HEK293 (cell line): ENCODE data around the gene KHDRBS2.

ENCODE experiments used
- CTCF ChIA-PET: fragments of 350-600 bp; formaldehyde crosslinking; extraction: SDS; loops from one replicate; lab custom pipeline; 2021; ENCODE audit warnings: antibody characterized with exemption; lab: Yijun Ruan, JAX
- POLR2A ChIA-PET: fragments of 300-600 bp; formaldehyde crosslinking; extraction: SDS; loops from one replicate; lab custom pipeline; 2020; ENCODE audit warnings: antibody characterized with exemption, inconsistent platforms; lab: Yijun Ruan, JAX
- H3K27ac ChIP-seq: fragments of 200-500 bp; sonication (Bioruptor generic); 2 replicates; pipeline ENCODE4 v1.5.1; 2014; ENCODE audit warnings: low read depth, low read length, control low read depth, inconsistent platforms; ENCODE audit errors: extremely low read depth
- H3K36me3 ChIP-seq, 2 experiments: fragments of 200-500 bp in 1 of 2; sonication (Bioruptor generic) in 1 of 2; 1 replicate in 1 of 2; 2 replicates in 1 of 2; pipeline ENCODE4 v1.5.1; 2014 to 2017; ENCODE audit warnings: inconsistent platforms in 2 of 2, low read length in 2 of 2; ENCODE audit not compliant: control insufficient read depth in 2 of 2, insufficient read depth in 1 of 2
- H3K4me1 ChIP-seq: fragments of 200-500 bp; sonication (Bioruptor generic); 2 replicates; pipeline ENCODE4 v1.5.1; 2014; ENCODE audit warnings: mild to moderate bottlenecking, low read length, inconsistent platforms; ENCODE audit not compliant: control insufficient read depth, insufficient read depth
- H3K4me3 ChIP-seq: 2 replicates; pipeline ENCODE4 v1.5.1; 2011; ENCODE audit warnings: low read depth, mild to moderate bottlenecking, control low read depth, low read length, moderate library complexity
- H3K9me3 ChIP-seq: fragments of 200-500 bp; sonication (Bioruptor generic); 2 replicates; pipeline ENCODE4 v1.5.1; 2014; ENCODE audit warnings: low read depth, low read length, inconsistent platforms; ENCODE audit not compliant: control insufficient read depth, insufficient read depth
- BCL11A ChIP-seq: fragments of 450-650 bp; formaldehyde crosslinking; IDR thresholded peaks from 2 replicates; pipeline ENCODE4 v1.5.1; 2016; ENCODE audit warnings: low read depth, missing biosample characterization, missing genetic modification characterization
- KLF16 ChIP-seq: fragments of 450-650 bp; formaldehyde crosslinking; IDR thresholded peaks from 2 replicates; pipeline ENCODE4 v1.5.1; 2017; ENCODE audit warnings: missing biosample characterization, missing genetic modification characterization
- KLF9 ChIP-seq: fragments of 450-650 bp; formaldehyde crosslinking; IDR thresholded peaks from 2 replicates; pipeline ENCODE4 v1.5.1; 2016; ENCODE audit warnings: missing biosample characterization, missing genetic modification characterization, low read depth
- SCRT1 ChIP-seq: fragments of 450-650 bp; formaldehyde crosslinking; IDR thresholded peaks from 2 replicates; pipeline ENCODE4 v1.5.1; 2016; ENCODE audit warnings: missing biosample characterization, missing genetic modification characterization, borderline replicate concordance
- TCF7L2 ChIP-seq: IDR thresholded peaks from 2 replicates; pipeline ENCODE4 v1.6.1; 2011; ENCODE audit warnings: low read depth, mild to moderate bottlenecking, inconsistent platforms, low read length, moderate library complexity, borderline replicate concordance
- ZBTB48 ChIP-seq: fragments of 450-650 bp; formaldehyde crosslinking; IDR thresholded peaks from 2 replicates; pipeline ENCODE4 v1.5.1; 2016; ENCODE audit warnings: missing biosample characterization, missing genetic modification characterization
- ZNF133 ChIP-seq: fragments of 450-650 bp; formaldehyde crosslinking; IDR thresholded peaks from 2 replicates; pipeline ENCODE4 v1.5.1; 2016; ENCODE audit warnings: missing biosample characterization, missing genetic modification characterization
- ZNF16 ChIP-seq: fragments of 450-650 bp; formaldehyde crosslinking; IDR thresholded peaks from 2 replicates; pipeline ENCODE4 v1.5.1; 2016; ENCODE audit warnings: low read depth, missing biosample characterization, missing genetic modification characterization
- ZNF175 ChIP-seq: fragments of 450-650 bp; formaldehyde crosslinking; IDR thresholded peaks from 2 replicates; pipeline ENCODE4 v1.5.1; 2016; ENCODE audit warnings: missing biosample characterization, missing genetic modification characterization
- ZNF221 ChIP-seq: fragments of 450-650 bp; formaldehyde crosslinking; IDR thresholded peaks from 2 replicates; pipeline ENCODE4 v1.5.1; 2017; ENCODE audit warnings: missing biosample characterization, missing genetic modification characterization, borderline replicate concordance
- ZNF280D ChIP-seq: fragments of 450-650 bp; formaldehyde crosslinking; IDR thresholded peaks from 2 replicates; pipeline ENCODE4 v1.5.1; 2016; ENCODE audit warnings: missing biosample characterization, missing genetic modification characterization
- ZNF48 ChIP-seq: fragments of 450-650 bp; formaldehyde crosslinking; IDR thresholded peaks from 2 replicates; pipeline ENCODE4 v1.5.1; 2016; ENCODE audit warnings: missing biosample characterization, missing genetic modification characterization
- ZNF561 ChIP-seq: fragments of 450-650 bp; IDR thresholded peaks from 2 replicates; pipeline ENCODE4 v1.5.1; 2018; ENCODE audit warnings: missing biosample characterization, missing genetic modification characterization, borderline replicate concordance
- ZNF585B ChIP-seq: fragments of 450-650 bp; formaldehyde crosslinking; IDR thresholded peaks from 2 replicates; pipeline ENCODE4 v1.5.1; 2016; ENCODE audit warnings: missing biosample characterization, missing genetic modification characterization
- ZNF660 ChIP-seq: fragments of 450-650 bp; IDR thresholded peaks from 2 replicates; pipeline ENCODE4 v1.5.1; 2018; ENCODE audit warnings: missing biosample characterization, mild to moderate bottlenecking, missing genetic modification characterization
- ZNF704 ChIP-seq: fragments of 450-650 bp; formaldehyde crosslinking; IDR thresholded peaks from 2 replicates; pipeline ENCODE4 v1.5.1; 2016; ENCODE audit warnings: missing biosample characterization, missing genetic modification characterization
- ZNF776 ChIP-seq: fragments of 450-650 bp; formaldehyde crosslinking; IDR thresholded peaks from 2 replicates; pipeline ENCODE4 v1.5.0; 2017; ENCODE audit warnings: missing biosample characterization, missing genetic modification characterization, borderline replicate concordance
- ZSCAN30 ChIP-seq: fragments of 450-650 bp; IDR thresholded peaks from 2 replicates; pipeline ENCODE4 v1.5.1; 2018; ENCODE audit warnings: missing biosample characterization, mild to moderate bottlenecking, missing genetic modification characterization, moderate library complexity
- TF ChIP-seq, protein P1 (sequence below): fragments of 450-650 bp; formaldehyde crosslinking; IDR thresholded peaks from 2 replicates; pipeline ENCODE4 v1.5.1; 2016; ENCODE audit warnings: missing biosample characterization, missing genetic modification characterization
- TF ChIP-seq, protein P2 (sequence below): fragments of 450-650 bp; formaldehyde crosslinking; IDR thresholded peaks from 2 replicates; pipeline ENCODE4 v1.5.1; 2016; ENCODE audit warnings: missing biosample characterization, missing genetic modification characterization

KHDRBS2 gene

GRCh38 chr6:62086047-62086446 is 200.0 kb downstream of the KHDRBS2 start:
- ChIA-PET CTCF (no interaction called here), POLR2A (no interaction called here)
- Histone ChIP-seq H3K9me3 (no peaks in the 10 kb centered on the region), H3K4me3 (no peak overlapping the region), H3K4me1 (no peaks in the 10 kb centered on the region), H3K27ac (no peak overlapping the region), H3K36me3 (no peaks in the 10 kb centered on the region)
- TF ChIP-seq ZNF585B (tag by site-specific recombination), result no peak
- no peak for TF ChIP-seq ZNF704 (tag by site-specific recombination)
- no peak for TF ChIP-seq KLF9
- TF ChIP-seq ZNF133 (tag by site-specific recombination), result no peak
- TF ChIP-seq ZNF280D (tag by site-specific recombination), result no peak
- no peak for TF ChIP-seq SCRT1 (tag by site-specific recombination)
- TF ChIP-seq ZNF48 (tag by site-specific recombination), result no peak
- TF ChIP-seq, protein P1, sequence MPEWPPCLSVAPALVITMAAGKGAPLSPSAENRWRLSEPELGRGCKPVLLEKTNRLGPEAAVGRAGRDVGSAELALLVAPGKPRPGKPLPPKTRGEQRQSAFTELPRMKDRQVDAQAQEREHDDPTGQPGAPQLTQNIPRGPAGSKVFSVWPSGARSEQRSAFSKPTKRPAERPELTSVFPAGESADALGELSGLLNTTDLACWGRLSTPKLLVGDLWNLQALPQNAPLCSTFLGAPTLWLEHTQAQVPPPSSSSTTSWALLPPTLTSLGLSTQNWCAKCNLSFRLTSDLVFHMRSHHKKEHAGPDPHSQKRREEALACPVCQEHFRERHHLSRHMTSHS (tag by site-specific recombination), result no peak
- no peak for TF ChIP-seq ZNF175 (tag by site-specific recombination)
- no peak for TF ChIP-seq ZNF561 (tag by site-specific recombination)
- TF ChIP-seq ZSCAN30 (tag by site-specific recombination), result no peak
- TF ChIP-seq ZNF16 (tag by site-specific recombination), result no peak

DNA sequence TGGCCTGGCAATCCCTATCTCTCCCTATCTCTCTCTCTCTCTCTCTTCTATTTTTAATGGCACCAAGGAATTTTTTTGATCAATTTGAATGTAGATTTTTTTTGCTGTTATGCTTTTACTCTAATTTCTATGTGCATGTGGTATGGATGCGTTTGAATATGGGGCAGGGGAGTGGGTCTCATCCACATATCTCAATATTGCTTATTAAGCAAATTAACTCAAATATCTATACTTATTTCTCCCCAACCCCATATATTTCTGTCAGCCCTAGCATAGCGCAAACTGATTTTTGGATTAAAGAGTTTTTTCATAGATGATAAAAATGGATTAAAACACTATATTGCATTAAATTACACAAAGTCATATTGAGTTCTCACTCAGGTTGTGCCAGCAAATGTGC is 210.2 kb downstream of the KHDRBS2 start:
- no peaks in the 10 kb centered on the region for H3K4me1 ChIP-seq
- no peaks in the 10 kb centered on the region for H3K36me3 ChIP-seq
- CTCF ChIA-PET, result interaction anchor here (0.6 kb wide), 1 partner anchor 631 kb away, joined by 3 read pairs; no protein-coding TSS in a partner anchor
- POLR2A ChIA-PET, result no interaction called here
- H3K9me3 ChIP-seq, result no peaks in the 10 kb centered on the region
- no peak overlapping the region for H3K27ac ChIP-seq
- no peak for TF ChIP-seq TCF7L2
- TF ChIP-seq ZNF776, result no peak
- TF ChIP-seq ZNF660 (tag by site-specific recombination), result no peak
- no peak for TF ChIP-seq ZNF221 (tag by site-specific recombination)
- no peak for TF ChIP-seq BCL11A (tag by site-specific recombination)
- no peak overlapping the region for H3K4me3 ChIP-seq

GRCh38 chr6:62059901-62060300 is 226.1 kb downstream of the KHDRBS2 start:
- ChIA-PET CTCF (no interaction called here), POLR2A (no interaction called here)
- Histone ChIP-seq H3K9me3 (no peaks in the 10 kb centered on the region), H3K27ac (no peak overlapping the region), H3K36me3 (no peaks in the 10 kb centered on the region), H3K4me1 (no peaks in the 10 kb centered on the region), H3K4me3 (no peak overlapping the region)
- TF ChIP-seq KLF16 (tag by site-specific recombination) (no peak), ZBTB48 (tag by site-specific recombination) (no peak)
- TF ChIP-seq, protein P2, sequence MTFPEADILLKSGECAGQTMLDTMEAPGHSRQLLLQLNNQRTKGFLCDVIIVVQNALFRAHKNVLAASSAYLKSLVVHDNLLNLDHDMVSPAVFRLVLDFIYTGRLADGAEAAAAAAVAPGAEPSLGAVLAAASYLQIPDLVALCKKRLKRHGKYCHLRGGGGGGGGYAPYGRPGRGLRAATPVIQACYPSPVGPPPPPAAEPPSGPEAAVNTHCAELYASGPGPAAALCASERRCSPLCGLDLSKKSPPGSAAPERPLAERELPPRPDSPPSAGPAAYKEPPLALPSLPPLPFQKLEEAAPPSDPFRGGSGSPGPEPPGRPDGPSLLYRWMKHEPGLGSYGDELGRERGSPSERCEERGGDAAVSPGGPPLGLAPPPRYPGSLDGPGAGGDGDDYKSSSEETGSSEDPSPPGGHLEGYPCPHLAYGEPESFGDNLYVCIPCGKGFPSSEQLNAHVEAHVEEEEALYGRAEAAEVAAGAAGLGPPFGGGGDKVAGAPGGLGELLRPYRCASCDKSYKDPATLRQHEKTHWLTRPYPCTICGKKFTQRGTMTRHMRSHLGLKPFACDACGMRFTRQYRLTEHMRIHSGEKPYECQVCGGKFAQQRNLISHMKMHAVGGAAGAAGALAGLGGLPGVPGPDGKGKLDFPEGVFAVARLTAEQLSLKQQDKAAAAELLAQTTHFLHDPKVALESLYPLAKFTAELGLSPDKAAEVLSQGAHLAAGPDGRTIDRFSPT (tag by site-specific recombination), result no peak
